C4-2B (cell line): ENCODE measurements around the gene FMO1.
"Not testable (repeated sequence)": the region's sequence is repeated elsewhere in the genome, so short reads cannot be mapped to it uniquely, and the experiment has no call there.

Experiments used
- H3K27ac ChIP-seq: fragments of 450-650 bp; 2 replicates; pipeline ENCODE4 v1.5.1; 2017
- ZFX ChIP-seq: fragments of 450-650 bp; IDR thresholded peaks from 2 replicates; pipeline ENCODE4 v1.6.1; 2017
- TF ChIP-seq, protein P1 (sequence below): fragments of 450-650 bp; conservative IDR thresholded peaks from 2 replicates; pipeline ENCODE4 v1.5.1; 2017; ENCODE audit warnings: mild to moderate bottlenecking

FMO1 gene

DNA sequence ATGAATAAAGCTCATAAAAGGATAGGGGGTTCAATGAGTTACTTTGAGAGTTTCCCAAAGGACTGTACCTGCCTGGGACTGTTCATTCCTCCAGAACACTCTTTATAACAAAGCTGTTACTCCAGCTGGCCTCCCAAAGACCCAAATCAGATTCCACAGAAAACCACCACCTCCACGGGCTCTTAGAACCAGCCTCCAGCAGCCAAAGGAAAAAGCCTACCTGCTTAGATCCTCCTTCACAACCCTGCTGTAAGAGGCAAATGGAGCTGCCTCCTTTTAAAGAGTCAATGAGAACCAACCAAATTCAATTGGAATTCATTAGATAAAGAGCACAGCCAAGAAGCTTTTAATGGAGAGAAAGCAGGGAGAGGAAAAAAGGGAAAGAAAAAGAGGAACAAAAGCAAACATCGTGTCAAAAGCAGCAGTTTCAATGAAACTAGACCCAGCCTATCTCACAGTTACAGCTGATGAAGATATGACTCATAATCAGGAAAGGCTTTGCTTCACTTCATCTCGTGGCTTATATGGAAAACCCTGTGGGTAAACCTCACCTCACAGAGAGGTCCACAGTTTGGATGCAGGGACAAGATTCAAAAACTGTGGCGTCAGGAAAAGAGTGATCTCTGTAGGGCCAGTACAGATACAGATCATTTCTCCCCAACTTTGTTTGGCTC, 37.9 kb downstream of the FMO1 start:
- H3K27ac ChIP-seq: no peak overlapping the region

DNA sequence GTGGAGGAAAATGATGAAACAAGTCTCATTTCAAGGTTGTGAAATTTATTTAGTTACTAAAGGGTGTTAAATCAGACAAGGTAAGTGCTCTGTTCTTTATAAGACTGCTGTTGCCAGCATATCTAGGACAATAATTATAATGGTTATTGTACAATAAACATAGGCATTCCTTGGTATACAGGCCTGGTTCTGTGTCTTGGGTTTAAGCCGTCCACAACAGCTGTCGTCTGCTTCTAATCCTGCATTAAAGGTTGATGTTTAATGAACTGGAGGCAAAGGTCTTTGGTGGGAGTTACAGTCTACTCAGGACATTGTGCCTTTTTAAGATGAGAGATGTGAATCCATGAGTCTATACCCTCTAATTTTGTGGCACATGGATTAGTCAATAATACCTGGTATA, 42.3 kb downstream of the FMO1 start:
- no peak for TF ChIP-seq ZFX
- TF ChIP-seq, protein P1, sequence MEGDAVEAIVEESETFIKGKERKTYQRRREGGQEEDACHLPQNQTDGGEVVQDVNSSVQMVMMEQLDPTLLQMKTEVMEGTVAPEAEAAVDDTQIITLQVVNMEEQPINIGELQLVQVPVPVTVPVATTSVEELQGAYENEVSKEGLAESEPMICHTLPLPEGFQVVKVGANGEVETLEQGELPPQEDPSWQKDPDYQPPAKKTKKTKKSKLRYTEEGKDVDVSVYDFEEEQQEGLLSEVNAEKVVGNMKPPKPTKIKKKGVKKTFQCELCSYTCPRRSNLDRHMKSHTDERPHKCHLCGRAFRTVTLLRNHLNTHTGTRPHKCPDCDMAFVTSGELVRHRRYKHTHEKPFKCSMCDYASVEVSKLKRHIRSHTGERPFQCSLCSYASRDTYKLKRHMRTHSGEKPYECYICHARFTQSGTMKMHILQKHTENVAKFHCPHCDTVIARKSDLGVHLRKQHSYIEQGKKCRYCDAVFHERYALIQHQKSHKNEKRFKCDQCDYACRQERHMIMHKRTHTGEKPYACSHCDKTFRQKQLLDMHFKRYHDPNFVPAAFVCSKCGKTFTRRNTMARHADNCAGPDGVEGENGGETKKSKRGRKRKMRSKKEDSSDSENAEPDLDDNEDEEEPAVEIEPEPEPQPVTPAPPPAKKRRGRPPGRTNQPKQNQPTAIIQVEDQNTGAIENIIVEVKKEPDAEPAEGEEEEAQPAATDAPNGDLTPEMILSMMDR: no peak
- H3K27ac ChIP-seq: no peak overlapping the region

More for the DNA sequence above, 37.9 kb downstream of the FMO1 start:
- TF ChIP-seq, protein P1: no peak
- TF ChIP-seq ZFX: no peak

DNA sequence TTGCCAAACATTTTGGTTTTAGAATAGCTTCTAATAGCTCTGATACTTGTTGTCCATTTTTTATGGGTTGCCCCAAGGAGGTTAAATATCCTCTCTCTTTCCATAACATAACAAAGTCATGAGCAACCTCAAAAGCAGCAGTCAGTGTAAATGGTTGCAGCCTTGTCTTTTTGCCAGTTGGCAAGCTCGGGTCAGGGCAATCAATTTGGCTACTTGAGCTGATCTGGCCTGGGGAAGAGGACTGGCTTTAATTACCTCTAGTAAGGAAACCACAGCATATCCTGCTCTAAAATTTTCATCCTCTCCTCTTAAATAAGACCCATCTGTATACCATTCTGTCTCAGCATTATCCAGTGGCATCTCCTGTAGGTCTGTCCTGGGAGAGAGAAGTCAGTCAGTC, 44.5 kb downstream of the FMO1 start:
- H3K27ac ChIP-seq: no peak overlapping the region
- TF ChIP-seq ZFX: no peak
- TF ChIP-seq, protein P1: no peak

DNA sequence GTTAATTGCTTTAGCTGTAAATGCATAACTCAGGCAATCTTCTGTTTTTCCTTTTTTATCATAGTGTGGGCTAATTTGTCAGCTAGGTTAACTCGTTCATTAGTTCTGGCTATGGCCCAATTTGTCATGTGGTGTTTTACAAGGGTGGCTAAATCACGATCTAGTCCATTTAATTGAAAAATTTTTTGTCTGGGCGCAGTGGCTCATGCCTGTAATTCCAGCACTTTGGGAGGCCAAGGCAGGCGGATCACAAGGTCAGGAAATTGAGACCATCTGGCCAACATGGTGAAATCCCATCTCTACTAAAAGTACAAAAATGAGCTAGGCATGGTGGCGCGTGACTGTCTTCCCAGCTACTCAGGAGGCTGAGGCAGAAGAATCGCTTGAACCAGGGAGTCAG, 47.1 kb downstream of the FMO1 start:
- H3K27ac ChIP-seq: not testable (repeated sequence)

DNA sequence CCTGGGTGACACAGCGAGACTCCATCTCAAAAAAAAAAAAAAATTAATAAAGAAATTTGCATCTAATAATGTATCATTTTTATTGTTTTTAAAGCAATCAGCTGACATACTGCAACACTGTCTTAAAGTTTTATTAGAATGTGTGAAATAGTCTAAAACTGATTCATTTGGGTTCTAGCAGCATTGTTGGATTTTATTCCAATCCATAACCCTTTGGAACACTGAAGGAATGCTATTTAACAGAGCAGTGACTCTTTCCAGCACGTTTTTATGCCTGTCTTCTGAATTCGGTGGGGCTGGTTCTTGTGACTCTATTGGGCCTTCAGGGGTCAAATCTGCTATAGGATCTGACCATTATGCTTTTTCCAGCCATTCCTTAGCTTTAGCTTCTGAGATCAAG, 47.5 kb downstream of the FMO1 start:
- no peak overlapping the region for H3K27ac ChIP-seq
- TF ChIP-seq, protein P1: no peak
- no peak for TF ChIP-seq ZFX

DNA sequence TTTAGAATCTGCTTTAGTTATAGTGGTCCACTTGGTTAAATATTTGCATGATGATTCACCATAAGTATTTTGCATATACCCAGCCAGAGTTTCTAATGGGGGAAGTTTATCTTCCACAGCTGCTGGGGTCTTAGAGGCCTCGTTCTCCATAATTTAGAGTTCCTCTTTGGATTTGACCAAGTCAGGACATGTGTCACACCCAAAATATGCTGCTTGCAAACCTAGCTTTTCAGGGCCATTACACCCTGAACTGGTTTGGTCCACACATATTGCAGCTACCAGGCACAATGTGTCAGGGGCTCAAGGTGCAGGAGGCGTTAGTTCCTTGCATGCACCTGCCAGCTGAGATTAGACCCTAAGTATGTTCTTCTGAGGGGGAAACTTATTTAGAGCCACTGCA, 48.6 kb downstream of the FMO1 start:
- no peak overlapping the region for H3K27ac ChIP-seq
- TF ChIP-seq ZFX: no peak
- TF ChIP-seq, protein P1: no peak

DNA sequence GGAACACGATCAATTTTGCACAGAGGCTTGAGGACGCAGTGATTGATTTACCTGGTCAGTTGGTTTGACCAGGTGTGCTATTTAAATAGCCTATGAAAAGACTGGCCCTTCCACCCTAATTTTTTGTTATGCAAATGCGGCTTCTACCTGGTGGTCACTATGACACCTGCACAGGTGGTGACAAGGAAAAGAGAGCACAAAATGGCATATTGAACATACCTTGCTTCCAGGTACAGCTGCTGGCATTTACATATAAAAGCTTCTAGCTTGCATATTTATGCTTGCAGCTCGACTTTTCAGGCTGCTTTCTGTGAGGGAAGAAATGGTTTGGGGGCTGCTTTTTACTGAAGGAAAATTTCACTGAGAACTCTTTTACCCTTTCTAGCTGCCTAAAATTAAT, 50.4 kb downstream of the FMO1 start:
- no peak overlapping the region for H3K27ac ChIP-seq
- TF ChIP-seq ZFX: no peak
- TF ChIP-seq, protein P1: no peak

DNA sequence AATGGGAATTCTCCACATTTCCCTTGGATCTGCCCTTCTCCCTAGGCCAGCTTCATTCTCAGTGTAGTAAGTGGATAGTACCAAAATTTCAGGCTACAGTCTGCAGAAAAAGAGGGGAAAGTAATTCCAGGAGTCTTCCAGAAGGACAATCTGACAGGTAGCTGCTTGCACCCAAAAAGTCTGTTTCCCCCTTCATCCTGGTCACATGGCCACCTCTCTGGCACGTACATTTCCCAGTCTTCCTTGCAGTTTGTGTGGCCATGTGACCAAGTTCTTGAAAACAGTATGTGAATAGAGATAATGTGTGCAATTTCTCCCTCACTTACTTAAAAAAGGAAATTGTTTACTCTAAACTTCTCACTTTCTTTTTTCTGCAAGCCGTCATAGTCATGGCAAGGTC, 51.0 kb downstream of the FMO1 start:
- no peak overlapping the region for H3K27ac ChIP-seq

More for the DNA sequence above, 51.0 kb downstream of the FMO1 start:
- TF ChIP-seq, protein P1: no peak
- no peak for TF ChIP-seq ZFX
